ENCODE data around the gene ZAP70. TPM values are rescaled to one million over a fixed set of nuclear protein-coding genes. Genes with fewer than 3 reads are reported as not detected.
A peak's percentile ranks its signal among the peaks of the same experiment; 100 is the strongest.

Gene ZAP70
- total and polyA plus RNA-seq, 2 of the 13 experiments (the other 11 are each of a cell fraction or from before 2014, with no cell fraction given) = 0.51 to 4.0 TPM

DNA sequence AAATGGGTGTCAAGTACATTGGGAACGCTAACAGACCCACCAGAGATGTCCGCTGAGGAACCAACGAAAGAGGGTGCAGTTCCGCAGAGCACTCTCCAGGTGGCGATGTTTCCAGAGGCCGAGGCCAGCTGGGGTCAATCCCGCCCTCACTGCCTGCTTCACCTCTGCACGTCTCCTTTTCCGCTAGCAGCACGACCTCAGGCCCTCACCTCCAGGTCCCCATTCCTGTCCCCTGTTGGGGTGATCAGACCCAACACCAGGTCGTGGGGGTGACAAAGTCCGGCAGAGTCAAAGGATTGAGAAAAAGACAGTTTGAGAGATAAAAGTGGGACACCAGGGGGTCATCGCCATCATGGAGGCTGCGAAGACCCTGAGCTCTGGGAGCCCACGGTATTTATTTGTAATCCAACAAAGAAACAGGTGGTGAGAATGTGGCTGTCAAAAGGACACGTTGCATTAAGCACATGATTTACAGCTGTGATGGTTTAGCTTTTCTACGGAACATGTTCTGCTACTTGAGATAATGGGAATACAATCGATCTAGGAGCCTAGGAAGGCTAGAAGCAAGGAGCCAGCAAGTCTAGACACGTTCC is 27.3 kb downstream of the ZAP70 start (continued):
- TF ChIP-seq, protein P1, sequence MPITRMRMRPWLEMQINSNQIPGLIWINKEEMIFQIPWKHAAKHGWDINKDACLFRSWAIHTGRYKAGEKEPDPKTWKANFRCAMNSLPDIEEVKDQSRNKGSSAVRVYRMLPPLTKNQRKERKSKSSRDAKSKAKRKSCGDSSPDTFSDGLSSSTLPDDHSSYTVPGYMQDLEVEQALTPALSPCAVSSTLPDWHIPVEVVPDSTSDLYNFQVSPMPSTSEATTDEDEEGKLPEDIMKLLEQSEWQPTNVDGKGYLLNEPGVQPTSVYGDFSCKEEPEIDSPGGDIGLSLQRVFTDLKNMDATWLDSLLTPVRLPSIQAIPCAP (CRISPR knock-in tag; IDR thresholded peaks at IDR 0.05; ENCODE audit: low read depth) = no peak
- no peak for TF ChIP-seq HMGA1 (CRISPR knock-in tag; conservative IDR thresholded peaks at IDR 0.05)
- TF ChIP-seq TEAD3 (CRISPR knock-in tag; optimal IDR thresholded peaks at IDR 0.05; ENCODE audit: borderline replicate concordance) = no peak
- no peak for TF ChIP-seq ZNF264 (CRISPR knock-in tag; IDR thresholded peaks at IDR 0.05)
- no peak for TF ChIP-seq EED (CRISPR knock-in tag; IDR thresholded peaks at IDR 0.05)
- no peak for TF ChIP-seq MEF2D (CRISPR knock-in tag; IDR thresholded peaks at IDR 0.05)
- TF ChIP-seq, protein P2, sequence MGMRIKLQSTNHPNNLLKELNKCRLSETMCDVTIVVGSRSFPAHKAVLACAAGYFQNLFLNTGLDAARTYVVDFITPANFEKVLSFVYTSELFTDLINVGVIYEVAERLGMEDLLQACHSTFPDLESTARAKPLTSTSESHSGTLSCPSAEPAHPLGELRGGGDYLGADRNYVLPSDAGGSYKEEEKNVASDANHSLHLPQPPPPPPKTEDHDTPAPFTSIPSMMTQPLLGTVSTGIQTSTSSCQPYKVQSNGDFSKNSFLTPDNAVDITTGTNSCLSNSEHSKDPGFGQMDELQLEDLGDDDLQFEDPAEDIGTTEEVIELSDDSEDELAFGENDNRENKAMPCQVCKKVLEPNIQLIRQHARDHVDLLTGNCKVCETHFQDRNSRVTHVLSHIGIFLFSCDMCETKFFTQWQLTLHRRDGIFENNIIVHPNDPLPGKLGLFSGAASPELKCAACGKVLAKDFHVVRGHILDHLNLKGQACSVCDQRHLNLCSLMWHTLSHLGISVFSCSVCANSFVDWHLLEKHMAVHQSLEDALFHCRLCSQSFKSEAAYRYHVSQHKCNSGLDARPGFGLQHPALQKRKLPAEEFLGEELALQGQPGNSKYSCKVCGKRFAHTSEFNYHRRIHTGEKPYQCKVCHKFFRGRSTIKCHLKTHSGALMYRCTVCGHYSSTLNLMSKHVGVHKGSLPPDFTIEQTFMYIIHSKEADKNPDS (CRISPR knock-in tag; IDR thresholded peaks at IDR 0.05) = 0 out of 2 replicates have a peak, but pooled peaks have one; percentile 49
- no peak for TF ChIP-seq NONO (IDR thresholded peaks at IDR 0.05)
- no peak for TF ChIP-seq NONO (CRISPR knock-in tag; conservative IDR thresholded peaks at IDR 0.05)
- no peak for TF ChIP-seq HOXA5 (CRISPR knock-in tag; IDR thresholded peaks at IDR 0.05)
- TF ChIP-seq TBX2 (CRISPR knock-in tag; IDR thresholded peaks at IDR 0.05; ENCODE audit: borderline replicate concordance) = peak; percentile 16; the same call in 1 of the 2 replicates
- TF ChIP-seq KLF11 (CRISPR knock-in tag; IDR thresholded peaks at IDR 0.05) = no peak
- TF ChIP-seq ZNF142 (CRISPR knock-in tag; IDR thresholded peaks at IDR 0.05) = 0 out of 2 replicates have a peak, but pooled peaks have one; percentile 38
- no peak for TF ChIP-seq HHEX (CRISPR knock-in tag; IDR thresholded peaks at IDR 0.05)
- TF ChIP-seq, protein P3, sequence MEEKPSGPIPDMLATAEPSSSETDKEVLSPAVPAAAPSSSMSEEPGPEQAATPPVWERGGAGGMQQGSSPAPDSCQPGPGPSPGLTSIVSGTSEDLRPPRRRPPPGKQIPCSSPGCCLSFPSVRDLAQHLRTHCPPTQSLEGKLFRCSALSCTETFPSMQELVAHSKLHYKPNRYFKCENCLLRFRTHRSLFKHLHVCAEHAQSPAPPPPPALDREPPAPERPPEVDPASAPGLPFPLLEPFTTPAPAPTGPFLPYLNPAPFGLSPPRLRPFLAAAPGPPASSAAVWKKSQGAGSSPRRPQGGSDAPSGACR (CRISPR knock-in tag; IDR thresholded peaks at IDR 0.05) = 0 out of 2 replicates have a peak, but pooled peaks have one; percentile 25
- no peak for TF ChIP-seq SAP130 (CRISPR knock-in tag; IDR thresholded peaks at IDR 0.05; ENCODE audit: low read depth)
- no peak for TF ChIP-seq ZNF282 (IDR thresholded peaks at IDR 0.05; ENCODE audit: partially characterized antibody)
- TF ChIP-seq JDP2 (CRISPR knock-in tag; IDR thresholded peaks at IDR 0.05; ENCODE audit: borderline replicate concordance) = no peak
- no peak for TF ChIP-seq KLF13 (CRISPR knock-in tag; IDR thresholded peaks at IDR 0.05)
- TF ChIP-seq GABPB1 (CRISPR knock-in tag; IDR thresholded peaks at IDR 0.05) = 0 out of 2 replicates have a peak, but pooled peaks have one; percentile 22
- TF ChIP-seq ZNF543 (CRISPR knock-in tag; IDR thresholded peaks at IDR 0.05) = 0 out of 2 replicates have a peak, but pooled peaks have one; percentile 52
